ENCODE results near the gene SLC35E3. TPM values are rescaled to one million over a fixed set of nuclear protein-coding genes. Genes with fewer than 3 reads are reported as not detected.

SLC35E3 gene
- total and polyA plus RNA-seq, 7 donors = under 0.01 to 5.3 (median 1.8) TPM

DNA sequence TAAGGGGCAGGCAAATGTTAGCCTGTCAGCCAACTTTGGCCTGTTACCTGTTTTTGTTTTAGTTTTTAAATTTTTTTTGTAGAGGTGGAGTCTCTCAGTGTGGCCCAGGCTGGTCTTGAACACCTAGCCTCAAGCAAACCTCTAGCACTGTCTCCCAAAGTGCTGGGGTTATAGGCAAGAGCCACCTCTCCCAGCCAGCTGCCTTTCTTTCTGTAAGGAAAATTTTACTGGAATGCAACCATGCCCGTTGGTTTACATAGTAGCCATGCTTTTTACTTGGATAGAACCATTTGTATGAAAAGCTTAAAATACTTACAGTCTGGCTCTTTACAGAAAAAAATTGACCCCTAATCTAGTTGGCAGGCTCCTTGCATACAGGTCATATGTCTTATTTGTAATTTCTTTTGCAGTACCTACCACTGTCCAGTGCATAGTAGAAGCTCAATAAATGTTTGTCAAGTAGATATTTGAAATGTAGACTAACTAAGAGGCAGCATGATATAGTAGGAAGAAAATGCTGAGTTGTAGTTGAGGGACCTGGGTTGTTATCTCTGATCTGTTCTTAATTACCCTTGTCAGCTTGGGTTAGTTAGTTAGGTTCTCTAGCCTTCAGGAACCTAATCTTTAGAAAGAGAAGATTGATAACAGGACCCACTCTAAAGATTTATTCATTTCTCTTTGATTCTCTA is 66.7 kb downstream of the SLC35E3 start:
- WGBS, 2 donors = 43 to 82% methylated on average over 1 of the region's 1 CpG
- no peaks in the 10 kb centered on the region for H3K9me3 ChIP-seq
- peaks cover 3 to 75% (median 30%) of the 10 kb centered on the region in 4 donors for H3K36me3 ChIP-seq
- intact Hi-C loops (cut with DNase I) = no loop called here
- H3K27ac ChIP-seq = no peak overlapping the region
- H3K4me3 ChIP-seq = no peak overlapping the region
- DNase-seq = peak; percentile 18
- H3K4me1 ChIP-seq = peaks cover 0 to 48% (median 32%) of the 10 kb centered on the region in 4 donors
- no peaks in the 10 kb centered on the region for H3K27me3 ChIP-seq
- no peak for TF ChIP-seq POLR2AphosphoS5 (IDR thresholded peaks at IDR 0.05)
- no peak for TF ChIP-seq EP300 (IDR thresholded peaks at IDR 0.05)
- no peak for TF ChIP-seq CTCF (IDR thresholded peaks at IDR 0.05)

DNA sequence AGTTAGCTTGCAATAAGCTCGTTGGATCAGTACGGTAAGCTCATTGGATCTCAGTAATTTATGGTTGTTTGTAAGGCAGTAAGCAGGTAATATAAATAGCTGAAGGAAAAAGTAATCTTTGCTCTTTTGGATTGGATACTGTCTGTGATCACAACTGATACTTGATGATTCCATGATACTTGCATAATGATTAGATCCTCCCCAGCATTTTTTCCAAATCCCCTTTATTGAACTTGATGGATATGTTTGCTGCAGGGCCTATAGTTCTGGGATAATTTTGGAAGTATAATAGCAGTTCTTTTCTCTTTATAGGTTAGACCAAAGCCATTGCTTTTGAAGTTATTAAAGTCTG is 67.2 kb downstream of the SLC35E3 start:
- peaks cover 3 to 80% (median 32%) of the 10 kb centered on the region in 4 donors for H3K36me3 ChIP-seq
- intact Hi-C loops (cut with DNase I) = no loop called here
- H3K27me3 ChIP-seq = no peaks in the 10 kb centered on the region
- DNase-seq = no peak
- H3K27ac ChIP-seq = no peak overlapping the region
- H3K4me3 ChIP-seq = no peak overlapping the region
- TF ChIP-seq CTCF (IDR thresholded peaks at IDR 0.05) (no peak), EP300 (IDR thresholded peaks at IDR 0.05) (no peak), POLR2AphosphoS5 (IDR thresholded peaks at IDR 0.05) (no peak), POLR2A (IDR thresholded peaks at IDR 0.05) (no peak)
- peaks cover 0 to 48% (median 32%) of the 10 kb centered on the region in 4 donors for H3K4me1 ChIP-seq
- no peaks in the 10 kb centered on the region for H3K9me3 ChIP-seq
- WGBS, 2 donors = 16 to 47% methylated on average over 2 of the region's 2 CpGs

DNA sequence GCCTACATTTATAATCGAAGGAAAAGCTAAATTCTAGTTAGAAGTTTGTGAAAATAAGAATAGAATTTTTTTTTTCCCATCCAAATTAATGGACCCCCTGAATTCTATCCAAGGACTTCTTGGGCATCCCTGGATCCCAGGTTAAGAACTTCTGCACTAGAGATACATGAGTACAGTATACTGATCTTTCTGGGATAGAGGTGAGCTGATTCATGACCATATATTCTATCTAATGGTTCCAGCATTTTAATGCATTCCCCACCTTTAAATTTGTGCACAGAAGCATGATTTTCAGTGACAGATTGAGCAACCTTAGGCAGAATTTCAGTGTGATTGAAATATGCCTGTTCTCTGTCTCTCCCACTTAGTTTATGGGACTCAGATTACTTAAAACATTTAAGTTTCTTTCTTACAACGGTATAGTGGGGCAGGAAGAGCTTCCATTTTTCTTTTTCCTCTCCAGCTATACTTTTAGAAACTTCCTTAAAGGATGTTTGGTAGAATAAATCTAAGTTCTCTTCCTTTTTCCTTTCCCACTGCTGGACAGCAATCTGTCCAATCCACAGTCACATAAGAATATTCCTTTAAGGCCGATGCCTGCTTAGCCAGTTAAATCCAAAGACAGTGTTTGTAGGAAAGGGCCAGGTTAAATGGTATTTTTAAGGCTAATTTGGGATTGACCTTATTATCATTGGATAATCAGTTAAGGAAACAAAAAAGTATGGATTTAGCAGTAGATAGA is 68.7 kb downstream of the SLC35E3 start:
- no peaks in the 10 kb centered on the region for H3K9me3 ChIP-seq
- no peak for DNase-seq
- intact Hi-C loops (cut with DNase I) = no loop called here
- H3K4me3 ChIP-seq = no peak overlapping the region
- TF ChIP-seq POLR2A (IDR thresholded peaks at IDR 0.05) (no peak), EP300 (IDR thresholded peaks at IDR 0.05) (no peak)
- H3K36me3 ChIP-seq = peaks cover 3 to 92% (median 35%) of the 10 kb centered on the region in 4 donors
- 78 to 81% methylated on average over 3 of the region's 3 CpGs for WGBS, 2 donors
- no peaks in the 10 kb centered on the region for H3K27me3 ChIP-seq
- H3K4me1 ChIP-seq = peaks cover 0 to 42% (median 28%) of the 10 kb centered on the region in 4 donors
- no peak overlapping the region for H3K27ac ChIP-seq

DNA sequence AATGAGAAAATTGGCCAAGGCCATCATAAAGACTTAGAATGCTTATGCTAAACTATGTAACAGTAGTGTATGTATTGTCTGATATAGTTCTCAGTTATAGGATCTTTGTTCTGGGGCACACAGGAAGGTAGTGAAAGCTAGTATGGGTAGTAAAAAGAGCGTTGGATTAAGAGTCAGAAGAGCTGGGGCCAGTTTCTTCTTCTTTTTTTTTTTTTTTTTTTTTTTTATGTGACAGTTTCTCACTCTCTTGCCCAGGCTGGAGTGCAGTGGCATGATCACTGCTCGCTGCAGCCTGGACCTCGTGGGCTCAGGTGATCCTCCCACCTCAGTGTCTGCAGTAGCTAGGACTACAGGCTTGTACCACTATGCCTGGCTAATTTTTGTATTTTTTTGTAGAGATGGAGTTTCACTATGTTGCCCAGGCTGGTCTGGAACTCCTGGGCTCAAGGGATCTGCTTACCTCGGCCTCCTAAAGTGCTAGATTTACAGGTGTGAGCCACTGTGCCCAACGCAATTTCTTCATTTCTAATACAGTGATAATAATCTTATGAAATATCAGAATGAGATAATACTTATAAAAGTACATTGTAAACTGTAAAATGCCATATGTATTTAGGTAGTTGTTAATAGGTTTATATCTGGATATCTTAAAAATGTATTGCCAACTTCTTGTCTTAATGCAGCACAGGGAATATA is 69.4 kb downstream of the SLC35E3 start:
- no peak for DNase-seq
- Histone ChIP-seq H3K9me3 (no peaks in the 10 kb centered on the region), H3K27me3 (no peaks in the 10 kb centered on the region), H3K4me1 (peaks cover 0 to 42% (median 26%) of the 10 kb centered on the region in 4 donors), H3K4me3 (no peak overlapping the region), H3K27ac (no peak overlapping the region), H3K36me3 (peaks cover 3 to 92% (median 35%) of the 10 kb centered on the region in 4 donors)
- no peak for TF ChIP-seq CTCF (IDR thresholded peaks at IDR 0.05)
- no peak for TF ChIP-seq POLR2AphosphoS5 (IDR thresholded peaks at IDR 0.05)
- no peak for TF ChIP-seq POLR2A (IDR thresholded peaks at IDR 0.05)
- TF ChIP-seq EP300 (IDR thresholded peaks at IDR 0.05) = no peak
- intact Hi-C loops (cut with DNase I) = no loop called here
- WGBS, 2 donors = 69 to 88% methylated on average over 5 of the region's 5 CpGs

All from sigmoid colon (tissue), 7 donors.